Upper lobe of left lung (tissue), 6 donors: ENCODE measurements around the gene GSPT1. TPM values are rescaled to one million over a fixed set of nuclear protein-coding genes. Genes with fewer than 3 reads are reported as not detected.

Source experiments
- ATAC-seq, 2 donors: fragments of 200-7000 bp; cut with Tn5 transposase; one replicate each; pipeline ENCODE4 v1.9.1; 2022; ENCODE audit warnings: mild to moderate bottlenecking in 2 of 2, moderate library complexity in 2 of 2; ENCODE audit not compliant: low FRiP score in 2 of 2
- DNase-seq, 2 donors: peaks; one replicate each; pipeline ENCODE4 v3.0.0-alpha.2; 2019 to 2020
- H3K27ac ChIP-seq, 4 donors: fragments of 200-600 bp; sonication (generic); one replicate each; pipeline ENCODE4 v1.5.1; 2016 to 2019
- H3K27me3 ChIP-seq, 4 donors: fragments of 200-600 bp; sonication (generic); one replicate each; pipeline ENCODE4 v1.5.1; 2017 to 2019
- H3K36me3 ChIP-seq, 4 donors: fragments of 200-600 bp; sonication (generic); one replicate each; pipeline ENCODE4 v1.5.1; 2016 to 2019
- H3K4me1 ChIP-seq, 4 donors: fragments of 200-600 bp; sonication (generic); one replicate each; pipeline ENCODE4 v1.5.1; 2018 to 2019
- H3K4me3 ChIP-seq, 4 donors: fragments of 200-600 bp; sonication (generic); one replicate each; pipeline ENCODE4 v1.5.1; 2017 to 2019; ENCODE audit warnings: mild to moderate bottlenecking in 2 of 4, moderate library complexity in 1 of 4
- H3K9me3 ChIP-seq, 4 donors: fragments of 200-600 bp; sonication (generic); one replicate each; pipeline ENCODE4 v1.5.1; 2018 to 2019
- CTCF ChIP-seq, 6 experiments: fragments of 450-650 bp in 4 of 6; fragments of 200-600 bp in 2 of 6; sonication (generic) in 2 of 6; IDR thresholded peaks; one replicate each; pipeline ENCODE4 v1.5.1; 2016 to 2019; ENCODE audit warnings: antibody characterized with exemption in 6 of 6
- EP300 ChIP-seq, 4 donors: sonication (generic); formaldehyde crosslinking; IDR thresholded peaks; one replicate each; pipeline ENCODE4 v1.5.1; 2017; ENCODE audit warnings: antibody characterized with exemption in 4 of 4, control low read depth in 2 of 4
- POLR2A ChIP-seq, 4 donors: fragments of 450-650 bp; IDR thresholded peaks; one replicate each; pipeline ENCODE4 v1.5.1; 2016 to 2017; ENCODE audit warnings: antibody characterized with exemption in 4 of 4, mild to moderate bottlenecking in 2 of 4
- POLR2AphosphoS5 ChIP-seq, 2 donors: sonication (generic); formaldehyde crosslinking; IDR thresholded peaks; one replicate each; pipeline ENCODE4 v1.5.1; 2017; ENCODE audit warnings: antibody characterized with exemption in 2 of 2
- WGBS, 2 donors: methylation state at CpG; one replicate each; pipeline ENCODE4 v1.1.5; 2017 to 2018; 5-methylcytosine and 5-hydroxymethylcytosine counted together
- total RNA-seq, 6 donors: library from RNA; depleted of rRNA in 4 of 6; stranded (reverse); fragments of >200 nt in 4 of 6; gene quantifications; one replicate each; pipeline versions ENCODE4 v1.1.0 to v1.2.1, GENCODE V29; 2016 to 2021
- donor health status: DM: no; HTN: no; CAD: no; lungs with moderate emphysema.
- donor health status: DM: no; HTN: yes; CAD: no; lungs with severe emphysema.

Gene GSPT1
- total RNA-seq, 6 donors from 2014 or later = 52.4 to 117 (median 99.6) TPM

DNA sequence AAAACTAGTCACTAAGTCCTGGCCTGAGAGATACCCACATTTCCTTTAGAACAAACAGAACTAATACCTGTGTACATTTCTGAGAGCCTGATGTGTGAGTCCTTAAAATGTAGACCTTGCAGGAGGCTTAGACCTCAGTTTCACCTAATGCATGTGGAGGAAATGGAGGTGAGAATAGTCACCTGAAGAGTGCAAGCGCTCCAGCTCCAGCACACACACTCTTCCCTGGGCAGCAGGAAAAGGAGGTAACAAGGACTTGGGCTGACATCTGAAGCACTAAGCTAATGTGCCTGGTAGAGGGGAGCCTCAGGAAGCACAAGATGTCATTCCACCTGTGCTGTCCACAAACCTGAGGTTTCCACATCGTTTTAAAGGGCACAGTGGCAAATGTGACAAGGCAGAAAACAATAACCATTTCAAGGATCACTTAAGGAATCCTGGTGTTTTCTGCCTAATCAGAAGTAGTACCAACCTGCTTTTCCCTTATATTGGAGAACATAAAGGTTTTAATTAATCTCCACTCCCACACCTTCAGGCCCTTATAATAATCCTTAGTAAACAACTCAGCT is 47.3 kb downstream of the GSPT1 start:
- TF ChIP-seq POLR2A (IDR thresholded peaks at IDR 0.05) (no peak), CTCF (IDR thresholded peaks at IDR 0.05) (no peak), POLR2AphosphoS5 (IDR thresholded peaks at IDR 0.05) (no peak), EP300 (IDR thresholded peaks at IDR 0.05) (no peak)
- no peaks in the 10 kb centered on the region for H3K9me3 ChIP-seq
- DNase-seq (no peak), ATAC-seq (no peak)
- H3K36me3 ChIP-seq = peaks cover 0 to 49% (median 22%) of the 10 kb centered on the region in 4 donors
- WGBS, 2 donors = 76 to 78% methylated on average over 2 of the region's 2 CpGs
- peaks cover 7 to 13% (median 10%) of the 10 kb centered on the region in 4 donors for H3K4me1 ChIP-seq
- H3K27me3 ChIP-seq = no peaks in the 10 kb centered on the region
- no peak overlapping the region for H3K4me3 ChIP-seq
- peak overlapping the region in 1 of 4 donors; percentile 17 for H3K27ac ChIP-seq

- Histone ChIP-seq H3K4me1 (peaks cover 0 to 4% (median 2%) of the 10 kb centered on the region in 4 donors), H3K4me3 (no peak overlapping the region), H3K36me3 (no peaks in the 10 kb centered on the region), H3K27me3 (no peaks in the 10 kb centered on the region), H3K9me3 (no peaks in the 10 kb centered on the region), H3K27ac (no peak overlapping the region)
- ATAC-seq = no peak
- DNase-seq = no peak
- WGBS, 2 donors = 92 to 97% methylated on average over 2 of the region's 2 CpGs
- no peak for TF ChIP-seq POLR2A (IDR thresholded peaks at IDR 0.05)
- TF ChIP-seq EP300 (IDR thresholded peaks at IDR 0.05) = no peak
- TF ChIP-seq CTCF (IDR thresholded peaks at IDR 0.05) = no peak
- TF ChIP-seq POLR2AphosphoS5 (IDR thresholded peaks at IDR 0.05) = no peak
These were observed 53.3 kb downstream of the GSPT1 start for GRCh38 chr16:11862489-11862888.

- Histone ChIP-seq H3K27me3 (no peaks in the 10 kb centered on the region), H3K36me3 (no peaks in the 10 kb centered on the region), H3K4me1 (peaks cover 15 to 25% (median 18%) of the 10 kb centered on the region in 4 donors), H3K27ac (no peak overlapping the region), H3K9me3 (no peaks in the 10 kb centered on the region), H3K4me3 (no peak overlapping the region)
- WGBS, 2 donors = 85 to 96% methylated on average over 4 of the region's 4 CpGs
- ATAC-seq (no peak), DNase-seq (no peak)
- TF ChIP-seq POLR2AphosphoS5 (IDR thresholded peaks at IDR 0.05) = no peak
- no peak for TF ChIP-seq CTCF (IDR thresholded peaks at IDR 0.05)
- no peak for TF ChIP-seq EP300 (IDR thresholded peaks at IDR 0.05)
- TF ChIP-seq POLR2A (IDR thresholded peaks at IDR 0.05) = no peak
These were observed 58.6 kb downstream of the GSPT1 start for GRCh38 chr16:11857161-11857560.

GRCh38 chr16:11852092-11852809 is 63.5 kb downstream of the GSPT1 start:
- ATAC-seq = peak in 1 of 2 donors; percentile 2
- 42 to 43% methylated on average over 33 of the region's 33 CpGs for WGBS, 2 donors
- TF ChIP-seq EP300 (IDR thresholded peaks at IDR 0.05) (no peak), POLR2A (IDR thresholded peaks at IDR 0.05) (no peak), POLR2AphosphoS5 (IDR thresholded peaks at IDR 0.05) (no peak), CTCF (IDR thresholded peaks at IDR 0.05) (no peak)
- Histone ChIP-seq H3K36me3 (peaks cover 0 to 21% (median 6%) of the 10 kb centered on the region in 4 donors), H3K4me1 (peaks cover 35 to 56% (median 38%) of the 10 kb centered on the region in 4 donors), H3K27me3 (no peaks in the 10 kb centered on the region), H3K27ac (peak overlapping the region; percentile 85 to 91 (median 91)), H3K4me3 (peak overlapping the region; percentile 76 to 99 (median 96)), H3K9me3 (no peaks in the 10 kb centered on the region)
- DNase-seq = no peak
